Prostate gland (tissue), 2 donors: ENCODE measurements around the gene SEMA5A.

Source experiments
- POLR2A ChIP-seq: fragments of 450-650 bp; IDR thresholded peaks from one replicate; pipeline ENCODE4 v1.6.1; 2016; ENCODE audit warnings: antibody characterized with exemption, mild to moderate bottlenecking
- TF ChIP-seq, protein P1 (sequence below), 4 experiments: fragments of 200-600 bp in 2 of 4; fragments of 450-650 bp in 2 of 4; sonication (generic) in 2 of 4; IDR thresholded peaks; 1 replicate in 3 of 4; 2 replicates in 1 of 4; pipeline ENCODE4 v1.5.1; 2016 to 2019; ENCODE audit warnings: antibody characterized with exemption in 4 of 4, mild to moderate bottlenecking in 2 of 4, moderate library complexity in 2 of 4

DNA sequence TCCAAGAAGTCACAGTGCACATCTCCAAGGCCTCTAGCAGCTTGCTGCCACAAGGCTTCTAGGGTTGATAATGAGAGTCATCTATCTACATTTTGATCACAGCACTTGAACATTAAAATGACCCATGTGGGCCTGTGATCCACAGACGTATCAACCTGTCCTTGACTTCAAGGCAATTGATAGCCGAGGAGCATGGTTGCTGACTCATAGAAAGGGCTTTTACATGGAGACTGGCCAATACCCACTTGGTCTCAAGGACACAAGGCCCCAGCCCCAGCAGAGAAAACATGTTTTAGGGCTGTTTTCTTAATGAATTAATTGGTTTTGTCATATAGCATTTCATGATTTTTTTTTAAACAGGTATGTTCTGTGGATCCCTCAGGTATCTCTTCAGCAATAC is 314.0 kb downstream of the SEMA5A start:
- TF ChIP-seq, protein P1, sequence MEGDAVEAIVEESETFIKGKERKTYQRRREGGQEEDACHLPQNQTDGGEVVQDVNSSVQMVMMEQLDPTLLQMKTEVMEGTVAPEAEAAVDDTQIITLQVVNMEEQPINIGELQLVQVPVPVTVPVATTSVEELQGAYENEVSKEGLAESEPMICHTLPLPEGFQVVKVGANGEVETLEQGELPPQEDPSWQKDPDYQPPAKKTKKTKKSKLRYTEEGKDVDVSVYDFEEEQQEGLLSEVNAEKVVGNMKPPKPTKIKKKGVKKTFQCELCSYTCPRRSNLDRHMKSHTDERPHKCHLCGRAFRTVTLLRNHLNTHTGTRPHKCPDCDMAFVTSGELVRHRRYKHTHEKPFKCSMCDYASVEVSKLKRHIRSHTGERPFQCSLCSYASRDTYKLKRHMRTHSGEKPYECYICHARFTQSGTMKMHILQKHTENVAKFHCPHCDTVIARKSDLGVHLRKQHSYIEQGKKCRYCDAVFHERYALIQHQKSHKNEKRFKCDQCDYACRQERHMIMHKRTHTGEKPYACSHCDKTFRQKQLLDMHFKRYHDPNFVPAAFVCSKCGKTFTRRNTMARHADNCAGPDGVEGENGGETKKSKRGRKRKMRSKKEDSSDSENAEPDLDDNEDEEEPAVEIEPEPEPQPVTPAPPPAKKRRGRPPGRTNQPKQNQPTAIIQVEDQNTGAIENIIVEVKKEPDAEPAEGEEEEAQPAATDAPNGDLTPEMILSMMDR (IDR thresholded peaks at IDR 0.05) = no peak
- TF ChIP-seq POLR2A = no peak
